Lower lobe of right lung (tissue), 2 donors: ENCODE measurements around the gene RXRB. TPM values are rescaled to one million over a fixed set of nuclear protein-coding genes. Genes with fewer than 3 reads are reported as not detected.
A peak's percentile ranks its signal among the peaks of the same experiment; 100 is the strongest.

Experiments used
- ATAC-seq, 2 donors: fragments of 200-7000 bp; cut with Tn5 transposase; one replicate each; pipeline ENCODE4 v1.9.1; 2020 to 2022; ENCODE audit warnings: mild to moderate bottlenecking in 2 of 2, moderate library complexity in 2 of 2
- DNase-seq: peaks from one replicate; pipeline ENCODE4 v3.0.0-alpha.2; 2020
- H3K27ac ChIP-seq: fragments of 200-600 bp; one replicate; pipeline ENCODE4 v1.8.0; 2022
- H3K27me3 ChIP-seq: fragments of 200-600 bp; one replicate; pipeline ENCODE4 v1.8.0; 2022; ENCODE audit warnings: low read depth
- H3K36me3 ChIP-seq: fragments of 200-600 bp; one replicate; pipeline ENCODE4 v1.8.0; 2022; ENCODE audit warnings: mild to moderate bottlenecking
- H3K4me1 ChIP-seq: fragments of 200-600 bp; one replicate; pipeline ENCODE4 v1.8.0; 2022
- H3K4me3 ChIP-seq: fragments of 200-600 bp; one replicate; pipeline ENCODE4 v1.8.0; 2022; ENCODE audit warnings: mild to moderate bottlenecking
- H3K9me3 ChIP-seq: fragments of 200-600 bp; one replicate; pipeline ENCODE4 v1.8.0; 2022
- intact Hi-C: fragments of 100-400 bp; cut with DNase I; formaldehyde crosslinking; loops from one replicate; pipeline ENCODE4 v1.11.0; 2022
- total RNA-seq: library from RNA; stranded (reverse); fragmentation: NEBNext Ultra II Directional; extraction: Animal tissue kit (Norgen Biotek cat#: 25700); gene quantifications from one replicate; pipeline ENCODE4 v1.2.1, GENCODE V29; 2021
- TF ChIP-seq, protein P1 (sequence below): fragments of 200-600 bp; IDR thresholded peaks from one replicate; pipeline ENCODE4 v1.8.0; 2022; ENCODE audit warnings: antibody characterized with exemption, mild to moderate bottlenecking
- donor health status: DM: no; HTN: yes; CAD: no; lungs with severe emphysema.

Gene RXRB
- total RNA-seq, 1 donor from 2014 or later, result 47.4 TPM

DNA sequence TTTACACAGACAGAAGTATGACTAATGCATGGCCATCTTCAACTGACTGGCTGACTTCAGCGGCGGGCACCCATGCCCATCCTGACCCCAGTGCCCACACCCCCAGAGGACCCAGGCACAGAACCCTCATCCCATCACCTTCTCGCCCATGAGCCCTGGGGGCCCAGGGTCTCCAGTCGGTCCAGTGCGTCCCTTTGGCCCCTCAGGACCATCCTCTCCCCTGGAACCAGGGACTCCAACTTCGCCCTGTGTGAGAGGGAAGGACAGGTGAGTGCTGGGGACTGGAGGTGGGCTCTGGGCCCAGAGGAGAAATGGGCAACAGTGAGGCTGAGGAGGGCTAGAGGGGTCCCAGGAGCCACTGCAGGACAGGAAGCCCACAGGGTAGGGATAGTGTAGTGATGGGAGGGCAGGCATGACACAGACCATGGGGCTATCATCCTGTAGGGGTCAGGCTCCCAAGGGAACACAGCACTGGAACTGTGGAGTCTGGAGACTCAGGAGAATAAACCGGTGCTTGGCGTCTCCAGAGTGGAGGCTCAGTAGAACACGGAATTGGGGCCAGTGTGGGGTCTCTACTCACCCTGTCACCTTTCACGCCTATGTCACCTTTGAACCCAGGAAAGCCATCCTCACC, 24.9 kb downstream of the RXRB start:
- intact Hi-C loops, result no loop called here

DNA sequence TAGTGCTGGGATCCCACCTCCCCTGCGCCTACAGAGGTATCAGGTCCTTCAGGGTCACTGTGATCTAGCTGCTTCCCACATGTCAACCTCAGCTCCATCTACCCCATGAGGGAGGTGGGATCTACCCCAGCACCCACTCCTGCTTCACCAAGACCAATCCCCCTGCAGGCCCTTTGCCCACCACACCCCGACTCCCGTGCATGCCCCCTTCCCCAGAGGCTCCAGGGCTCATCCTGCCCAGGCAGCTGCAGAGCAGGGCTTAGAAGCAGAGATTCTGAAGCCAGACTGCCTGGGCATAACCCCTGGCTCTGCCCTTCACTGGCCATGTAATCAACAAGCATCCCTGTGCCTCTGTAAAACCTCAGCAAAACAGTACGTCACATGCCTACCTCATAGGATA, 25.7 kb downstream of the RXRB start:
- no peak overlapping the region for H3K4me3 ChIP-seq
- H3K4me1 ChIP-seq, result no peaks in the 10 kb centered on the region
- intact Hi-C loops, result no loop called here
- no peaks in the 10 kb centered on the region for H3K9me3 ChIP-seq
- H3K27me3 ChIP-seq, result no peaks in the 10 kb centered on the region
- ATAC-seq, result no peak
- DNase-seq, result no peak
- TF ChIP-seq, protein P1, sequence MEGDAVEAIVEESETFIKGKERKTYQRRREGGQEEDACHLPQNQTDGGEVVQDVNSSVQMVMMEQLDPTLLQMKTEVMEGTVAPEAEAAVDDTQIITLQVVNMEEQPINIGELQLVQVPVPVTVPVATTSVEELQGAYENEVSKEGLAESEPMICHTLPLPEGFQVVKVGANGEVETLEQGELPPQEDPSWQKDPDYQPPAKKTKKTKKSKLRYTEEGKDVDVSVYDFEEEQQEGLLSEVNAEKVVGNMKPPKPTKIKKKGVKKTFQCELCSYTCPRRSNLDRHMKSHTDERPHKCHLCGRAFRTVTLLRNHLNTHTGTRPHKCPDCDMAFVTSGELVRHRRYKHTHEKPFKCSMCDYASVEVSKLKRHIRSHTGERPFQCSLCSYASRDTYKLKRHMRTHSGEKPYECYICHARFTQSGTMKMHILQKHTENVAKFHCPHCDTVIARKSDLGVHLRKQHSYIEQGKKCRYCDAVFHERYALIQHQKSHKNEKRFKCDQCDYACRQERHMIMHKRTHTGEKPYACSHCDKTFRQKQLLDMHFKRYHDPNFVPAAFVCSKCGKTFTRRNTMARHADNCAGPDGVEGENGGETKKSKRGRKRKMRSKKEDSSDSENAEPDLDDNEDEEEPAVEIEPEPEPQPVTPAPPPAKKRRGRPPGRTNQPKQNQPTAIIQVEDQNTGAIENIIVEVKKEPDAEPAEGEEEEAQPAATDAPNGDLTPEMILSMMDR, result no peak
- no peak overlapping the region for H3K27ac ChIP-seq
- no peaks in the 10 kb centered on the region for H3K36me3 ChIP-seq

More for the DNA sequence above, 24.9 kb downstream of the RXRB start:
- Histone ChIP-seq H3K36me3 (no peaks in the 10 kb centered on the region), H3K27me3 (no peaks in the 10 kb centered on the region), H3K9me3 (no peaks in the 10 kb centered on the region), H3K27ac (no peak overlapping the region), H3K4me1 (no peaks in the 10 kb centered on the region), H3K4me3 (no peak overlapping the region)
- TF ChIP-seq, protein P1, result no peak
- ATAC-seq, result no peak
- DNase-seq, result no peak

DNA sequence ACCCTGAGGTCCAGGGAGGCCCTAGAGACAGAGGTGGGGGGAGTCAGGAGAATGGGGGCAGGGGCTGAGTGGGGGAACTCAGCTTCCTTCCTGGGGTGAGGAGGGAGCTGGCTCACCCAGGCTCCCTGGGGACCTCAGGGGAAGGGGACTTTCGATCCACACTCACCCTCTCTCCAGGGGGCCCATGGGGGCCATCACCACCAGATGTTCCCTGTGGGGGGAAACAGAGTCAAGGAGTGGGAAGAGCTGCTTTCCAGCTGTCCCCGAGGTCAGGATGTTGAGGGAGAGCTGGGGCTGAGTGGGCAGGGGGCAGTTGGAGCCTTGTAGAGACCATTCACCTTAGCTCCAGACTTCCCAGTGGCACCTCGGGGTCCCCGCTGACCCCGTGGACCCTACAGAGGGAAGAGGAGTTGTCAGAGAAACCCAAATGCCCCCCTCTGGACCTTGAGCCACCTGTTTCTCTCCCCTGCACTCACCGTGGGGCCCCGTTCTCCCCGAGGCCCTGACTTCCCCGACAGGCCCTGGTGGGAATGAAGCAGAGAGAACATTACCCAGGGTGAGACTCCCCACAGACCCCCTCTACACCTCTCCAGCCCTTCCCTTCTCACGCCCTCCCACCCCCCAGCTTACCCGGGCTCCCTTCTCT, 26.8 kb downstream of the RXRB start:
- no peaks in the 10 kb centered on the region for H3K4me1 ChIP-seq
- no peaks in the 10 kb centered on the region for H3K36me3 ChIP-seq
- no peak for ATAC-seq
- no peak overlapping the region for H3K27ac ChIP-seq
- H3K4me3 ChIP-seq, result no peak overlapping the region
- H3K9me3 ChIP-seq, result no peaks in the 10 kb centered on the region
- TF ChIP-seq, protein P1, result no peak
- intact Hi-C loops, result no loop called here
- no peak for DNase-seq
- H3K27me3 ChIP-seq, result no peaks in the 10 kb centered on the region

DNA sequence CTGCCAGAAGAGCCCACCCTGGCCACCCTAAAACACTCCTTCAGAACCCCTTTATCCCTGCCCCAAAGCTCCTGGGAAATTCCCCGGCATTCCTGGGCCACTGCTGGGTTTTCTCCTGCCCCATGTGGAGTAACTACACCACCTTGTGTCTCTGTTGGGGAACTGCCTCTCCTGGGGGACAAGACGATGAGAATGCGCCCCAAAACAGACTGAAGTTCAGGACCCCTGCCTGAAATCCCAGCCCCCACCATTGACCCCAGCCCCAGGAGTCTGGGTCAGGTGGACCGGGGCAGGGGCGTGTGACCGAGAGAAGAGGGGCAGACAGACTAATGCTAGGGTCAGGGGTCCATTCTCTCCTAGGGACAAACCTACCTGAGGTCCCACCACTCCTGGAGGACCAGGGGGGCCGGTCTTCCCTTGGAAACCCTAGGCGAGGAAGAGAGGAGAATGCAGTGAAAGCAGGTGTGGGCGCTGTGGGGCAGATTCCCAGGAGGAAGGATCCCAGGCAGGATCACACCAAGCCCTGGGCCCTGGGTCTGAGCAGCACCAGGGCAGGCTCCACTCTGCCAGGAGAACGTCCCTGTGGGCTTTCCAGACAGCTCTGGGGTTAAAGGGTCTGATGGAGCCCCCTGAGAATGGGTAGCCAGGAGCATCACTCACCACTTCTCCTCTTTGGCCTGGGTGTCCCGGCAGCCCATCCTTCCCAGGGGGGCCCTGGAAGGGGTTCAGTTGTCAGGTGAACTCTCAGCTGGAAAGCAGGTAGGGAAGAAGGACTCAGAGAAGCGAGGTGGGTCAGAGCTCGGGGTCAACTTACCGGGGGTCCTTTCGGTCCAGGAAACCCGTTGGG, 27.6 kb downstream of the RXRB start:
- Histone ChIP-seq H3K27ac (no peak overlapping the region), H3K27me3 (no peaks in the 10 kb centered on the region), H3K4me1 (no peaks in the 10 kb centered on the region), H3K4me3 (no peak overlapping the region), H3K36me3 (no peaks in the 10 kb centered on the region), H3K9me3 (no peaks in the 10 kb centered on the region)
- TF ChIP-seq, protein P1, result peak; percentile 45
- intact Hi-C loops, result no loop called here
- no peak for DNase-seq
- peak in 1 of 2 donors; percentile 44 for ATAC-seq

DNA sequence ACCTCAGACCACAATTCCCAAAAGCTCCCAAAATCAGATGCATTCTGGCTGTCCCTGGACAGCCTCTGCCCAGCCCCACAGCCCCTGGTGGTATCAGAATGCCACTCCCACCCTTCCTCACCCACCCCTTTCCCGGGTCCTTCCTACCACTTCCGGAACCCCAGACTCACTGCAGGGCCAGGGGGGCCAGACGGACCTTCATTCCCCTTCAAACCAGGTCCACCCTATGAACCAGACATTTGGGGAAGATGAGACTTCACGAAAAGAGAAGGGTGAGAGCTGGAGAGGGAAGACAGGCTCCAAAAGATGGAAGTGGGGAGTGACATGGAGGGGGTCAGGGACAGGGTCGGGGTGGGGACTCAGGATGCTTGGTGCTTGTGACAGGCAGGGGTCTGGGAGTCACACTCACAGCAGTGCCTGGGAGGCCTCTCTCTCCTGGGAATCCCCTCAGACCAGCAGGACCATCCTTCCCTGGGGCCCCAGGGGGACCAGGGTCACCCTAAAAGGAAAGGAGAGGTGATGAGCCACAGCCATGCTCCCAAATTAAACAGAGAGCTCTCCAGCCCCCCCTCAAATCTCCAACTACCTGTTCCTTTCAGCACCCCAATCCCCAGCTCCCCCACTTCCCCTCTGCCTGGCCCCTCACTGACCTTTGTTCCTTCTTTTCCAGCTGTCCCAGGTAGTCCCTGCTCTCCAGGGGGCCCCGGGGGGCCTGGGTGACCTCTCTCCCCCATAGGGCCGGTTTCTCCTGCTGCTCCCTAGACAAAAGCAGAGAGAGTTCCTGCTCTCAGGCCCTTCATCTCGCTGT, 28.4 kb downstream of the RXRB start:
- Histone ChIP-seq H3K36me3 (no peaks in the 10 kb centered on the region), H3K27ac (no peak overlapping the region), H3K4me1 (no peaks in the 10 kb centered on the region), H3K27me3 (no peaks in the 10 kb centered on the region), H3K4me3 (no peak overlapping the region), H3K9me3 (no peaks in the 10 kb centered on the region)
- DNase-seq, result no peak
- TF ChIP-seq, protein P1, result no peak
- intact Hi-C loops, result no loop called here
- no peak for ATAC-seq
